ENCODE results near the gene DNAJC22. TPM values are rescaled to one million over a fixed set of nuclear protein-coding genes. Genes with fewer than 3 reads are reported as not detected.

The DNAJC22 gene
- total RNA-seq, 1 experiment from 2014 or later: 0.24 TPM

DNA sequence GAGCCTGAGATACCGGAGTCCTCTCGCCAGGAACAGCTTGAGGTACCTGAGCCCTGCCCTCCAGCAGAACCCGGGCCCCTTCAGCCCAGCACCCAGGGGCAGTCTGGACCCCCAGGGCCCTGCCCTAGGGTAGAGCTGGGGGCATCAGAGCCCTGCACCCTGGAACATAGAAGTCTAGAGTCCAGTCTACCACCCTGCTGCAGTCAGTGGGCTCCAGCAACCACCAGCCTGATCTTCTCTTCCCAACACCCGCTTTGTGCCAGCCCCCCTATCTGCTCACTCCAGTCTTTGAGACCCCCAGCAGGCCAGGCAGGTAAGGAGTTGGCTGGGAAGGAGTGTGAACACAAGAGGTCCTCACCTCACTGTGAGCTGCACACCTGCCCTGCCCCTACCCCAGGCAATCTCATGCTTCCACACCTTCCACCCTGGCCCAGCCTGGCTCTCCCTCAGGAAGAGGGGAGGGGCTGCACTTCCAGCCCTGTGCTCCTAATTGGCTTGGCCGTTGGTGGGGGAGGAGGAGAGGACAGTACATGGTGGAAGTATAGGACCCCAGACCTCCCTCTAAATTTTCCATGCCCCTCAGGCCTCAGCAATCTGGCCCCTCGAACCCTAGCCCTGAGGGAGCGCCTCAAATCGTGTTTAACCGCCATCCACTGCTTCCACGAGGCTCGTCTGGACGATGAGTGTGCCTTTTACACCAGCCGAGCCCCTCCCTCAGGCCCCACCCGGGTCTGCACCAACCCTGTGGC, 15.9 kb upstream of the DNAJC22 start:
- TF ChIP-seq USF2 (CRISPR knock-in tag; IDR thresholded peaks at IDR 0.05): no peak
- TF ChIP-seq NFE2L1 (CRISPR knock-in tag; IDR thresholded peaks at IDR 0.05): no peak
- TF ChIP-seq NFATC4 (CRISPR knock-in tag; IDR thresholded peaks at IDR 0.05): no peak
- no peak for TF ChIP-seq NFYB (CRISPR knock-in tag; conservative IDR thresholded peaks at IDR 0.05; ENCODE audit: low read depth)
- no peak for TF ChIP-seq SP1 (CRISPR knock-in tag; conservative IDR thresholded peaks at IDR 0.05)
- TF ChIP-seq, protein P1, sequence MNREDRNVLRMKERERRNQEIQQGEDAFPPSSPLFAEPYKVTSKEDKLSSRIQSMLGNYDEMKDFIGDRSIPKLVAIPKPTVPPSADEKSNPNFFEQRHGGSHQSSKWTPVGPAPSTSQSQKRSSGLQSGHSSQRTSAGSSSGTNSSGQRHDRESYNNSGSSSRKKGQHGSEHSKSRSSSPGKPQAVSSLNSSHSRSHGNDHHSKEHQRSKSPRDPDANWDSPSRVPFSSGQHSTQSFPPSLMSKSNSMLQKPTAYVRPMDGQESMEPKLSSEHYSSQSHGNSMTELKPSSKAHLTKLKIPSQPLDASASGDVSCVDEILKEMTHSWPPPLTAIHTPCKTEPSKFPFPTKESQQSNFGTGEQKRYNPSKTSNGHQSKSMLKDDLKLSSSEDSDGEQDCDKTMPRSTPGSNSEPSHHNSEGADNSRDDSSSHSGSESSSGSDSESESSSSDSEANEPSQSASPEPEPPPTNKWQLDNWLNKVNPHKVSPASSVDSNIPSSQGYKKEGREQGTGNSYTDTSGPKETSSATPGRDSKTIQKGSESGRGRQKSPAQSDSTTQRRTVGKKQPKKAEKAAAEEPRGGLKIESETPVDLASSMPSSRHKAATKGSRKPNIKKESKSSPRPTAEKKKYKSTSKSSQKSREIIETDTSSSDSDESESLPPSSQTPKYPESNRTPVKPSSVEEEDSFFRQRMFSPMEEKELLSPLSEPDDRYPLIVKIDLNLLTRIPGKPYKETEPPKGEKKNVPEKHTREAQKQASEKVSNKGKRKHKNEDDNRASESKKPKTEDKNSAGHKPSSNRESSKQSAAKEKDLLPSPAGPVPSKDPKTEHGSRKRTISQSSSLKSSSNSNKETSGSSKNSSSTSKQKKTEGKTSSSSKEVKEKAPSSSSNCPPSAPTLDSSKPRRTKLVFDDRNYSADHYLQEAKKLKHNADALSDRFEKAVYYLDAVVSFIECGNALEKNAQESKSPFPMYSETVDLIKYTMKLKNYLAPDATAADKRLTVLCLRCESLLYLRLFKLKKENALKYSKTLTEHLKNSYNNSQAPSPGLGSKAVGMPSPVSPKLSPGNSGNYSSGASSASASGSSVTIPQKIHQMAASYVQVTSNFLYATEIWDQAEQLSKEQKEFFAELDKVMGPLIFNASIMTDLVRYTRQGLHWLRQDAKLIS (CRISPR knock-in tag; IDR thresholded peaks at IDR 0.05; ENCODE audit: borderline replicate concordance): no peak
- TF ChIP-seq, protein P2, sequence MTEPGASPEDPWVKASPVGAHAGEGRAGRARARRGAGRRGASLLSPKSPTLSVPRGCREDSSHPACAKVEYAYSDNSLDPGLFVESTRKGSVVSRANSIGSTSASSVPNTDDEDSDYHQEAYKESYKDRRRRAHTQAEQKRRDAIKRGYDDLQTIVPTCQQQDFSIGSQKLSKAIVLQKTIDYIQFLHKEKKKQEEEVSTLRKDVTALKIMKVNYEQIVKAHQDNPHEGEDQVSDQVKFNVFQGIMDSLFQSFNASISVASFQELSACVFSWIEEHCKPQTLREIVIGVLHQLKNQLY (CRISPR knock-in tag; IDR thresholded peaks at IDR 0.05): no peak
- TF ChIP-seq NR2C2 (CRISPR knock-in tag; IDR thresholded peaks at IDR 0.05): no peak
- TF ChIP-seq CREB1 (CRISPR knock-in tag; IDR thresholded peaks at IDR 0.05): no peak
- no peak for TF ChIP-seq E2F5 (CRISPR knock-in tag; IDR thresholded peaks at IDR 0.05)
- TF ChIP-seq, protein P3, sequence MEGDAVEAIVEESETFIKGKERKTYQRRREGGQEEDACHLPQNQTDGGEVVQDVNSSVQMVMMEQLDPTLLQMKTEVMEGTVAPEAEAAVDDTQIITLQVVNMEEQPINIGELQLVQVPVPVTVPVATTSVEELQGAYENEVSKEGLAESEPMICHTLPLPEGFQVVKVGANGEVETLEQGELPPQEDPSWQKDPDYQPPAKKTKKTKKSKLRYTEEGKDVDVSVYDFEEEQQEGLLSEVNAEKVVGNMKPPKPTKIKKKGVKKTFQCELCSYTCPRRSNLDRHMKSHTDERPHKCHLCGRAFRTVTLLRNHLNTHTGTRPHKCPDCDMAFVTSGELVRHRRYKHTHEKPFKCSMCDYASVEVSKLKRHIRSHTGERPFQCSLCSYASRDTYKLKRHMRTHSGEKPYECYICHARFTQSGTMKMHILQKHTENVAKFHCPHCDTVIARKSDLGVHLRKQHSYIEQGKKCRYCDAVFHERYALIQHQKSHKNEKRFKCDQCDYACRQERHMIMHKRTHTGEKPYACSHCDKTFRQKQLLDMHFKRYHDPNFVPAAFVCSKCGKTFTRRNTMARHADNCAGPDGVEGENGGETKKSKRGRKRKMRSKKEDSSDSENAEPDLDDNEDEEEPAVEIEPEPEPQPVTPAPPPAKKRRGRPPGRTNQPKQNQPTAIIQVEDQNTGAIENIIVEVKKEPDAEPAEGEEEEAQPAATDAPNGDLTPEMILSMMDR (IDR thresholded peaks at IDR 0.05): no peak
- ATAC-seq: no peak
- ChIA-PET POLR2A (interaction anchor here (0.5 to 2.9 kb wide), 8 partner anchors 8 to 1784 kb away, joined by 3 to 19 read pairs (median 4); partner anchors contain the start of genes SPATS2 and TROAP), CTCF (interaction anchor here (0.5 to 6.4 kb wide), 35 partner anchors 9 to 411 kb away, joined by 3 to 234 read pairs (median 5); partner anchors contain the start of genes DNAJC22, KCNH3, PRPH and SPATS2)
- Mint-ChIP-seq H3K4me3 (no peak overlapping the region), H3K27me3 (ENCODE audit: low read depth) (peaks cover 45% of the 10 kb centered on the region), H3K4me1 (peaks cover 20% of the 10 kb centered on the region), H3K36me3 (peaks cover 30% of the 10 kb centered on the region), H3K9me3 (no peaks in the 10 kb centered on the region), H3K27ac (no peak overlapping the region)
- no peak for DNase-seq (ENCODE audit: low spot score)

DNA sequence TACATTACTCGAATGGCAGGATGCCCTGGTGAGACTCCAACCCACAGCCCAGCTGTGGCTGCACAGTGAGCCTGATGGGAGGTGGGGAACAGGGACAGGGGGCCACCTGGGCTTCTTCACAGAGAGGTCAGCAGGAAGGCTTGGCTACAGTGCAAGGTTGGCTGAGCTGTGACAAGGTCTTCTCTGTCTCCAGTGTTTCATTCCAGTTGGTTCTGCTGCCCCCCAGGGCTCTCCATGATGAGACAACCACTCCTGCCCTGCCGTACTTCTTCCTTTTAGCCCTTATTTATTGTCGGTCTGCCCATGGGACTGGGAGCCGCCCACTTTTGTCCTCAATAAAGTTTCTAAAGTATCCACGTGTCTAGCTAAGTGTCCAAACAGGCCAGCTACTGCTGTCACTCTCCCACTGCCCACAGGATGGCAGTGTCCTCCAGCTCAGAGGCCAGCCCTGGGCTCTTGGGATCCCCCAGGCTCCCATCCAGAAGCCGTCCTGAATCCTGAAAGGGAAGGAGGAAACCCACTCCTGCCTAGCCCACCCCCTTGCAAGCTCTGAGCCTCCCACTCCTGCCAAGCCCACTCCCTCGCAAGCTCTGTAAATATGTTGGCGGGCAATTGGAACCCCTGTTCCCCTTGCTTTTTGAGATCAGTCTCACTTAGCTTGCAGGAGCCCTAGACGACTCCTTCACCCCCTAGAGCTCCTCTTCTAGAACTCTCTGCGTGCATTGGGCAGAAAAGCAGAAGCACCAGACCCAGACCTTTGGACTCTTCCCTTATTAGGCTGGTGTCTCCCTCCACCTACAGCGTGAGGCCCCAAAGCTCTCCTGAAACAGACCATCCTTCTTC, 15.1 kb upstream of the DNAJC22 start:
- Mint-ChIP-seq H3K4me1 (peaks cover 20% of the 10 kb centered on the region), H3K36me3 (peaks cover 24% of the 10 kb centered on the region), H3K27ac (no peak overlapping the region), H3K9me3 (no peaks in the 10 kb centered on the region), H3K4me3 (peak overlapping the region; percentile 77; the same call in 1 of the 2 replicates), H3K27me3 (ENCODE audit: low read depth) (peaks cover 52% of the 10 kb centered on the region)
- ChIA-PET CTCF (interaction anchor here (0.5 to 6.4 kb wide), 36 partner anchors 9 to 410 kb away, joined by 3 to 234 read pairs (median 4); partner anchors contain the start of genes DNAJC22, KCNH3, PRPH and SPATS2), POLR2A (interaction anchor here (0.5 to 2.9 kb wide), 6 partner anchors 9 to 35 kb away, joined by 3 to 19 read pairs (median 4); partner anchors contain the start of genes SPATS2 and TROAP)
- DNase-seq (ENCODE audit: low spot score) (peak; percentile 77), ATAC-seq (peak; percentile 76)
- TF ChIP-seq, protein P3 (IDR thresholded peaks at IDR 0.05): peak; percentile 42; the same call in 1 of the 2 replicates
- TF ChIP-seq CREM (CRISPR knock-in tag; IDR thresholded peaks at IDR 0.05) (no peak), FOXP1 (CRISPR knock-in tag; IDR thresholded peaks at IDR 0.05; ENCODE audit: borderline replicate concordance) (no peak), ETV6 (CRISPR knock-in tag; IDR thresholded peaks at IDR 0.05) (peak; percentile 40; the same call in 1 of the 2 replicates), JUN (CRISPR knock-in tag; IDR thresholded peaks at IDR 0.05) (no peak), ZNF219 (CRISPR knock-in tag; IDR thresholded peaks at IDR 0.05; ENCODE audit: borderline replicate concordance) (no peak), NFATC4 (CRISPR knock-in tag; IDR thresholded peaks at IDR 0.05) (no peak), USF2 (CRISPR knock-in tag; IDR thresholded peaks at IDR 0.05) (no peak), SMAD4 (CRISPR knock-in tag; IDR thresholded peaks at IDR 0.05) (no peak)
- TF ChIP-seq, protein P4, sequence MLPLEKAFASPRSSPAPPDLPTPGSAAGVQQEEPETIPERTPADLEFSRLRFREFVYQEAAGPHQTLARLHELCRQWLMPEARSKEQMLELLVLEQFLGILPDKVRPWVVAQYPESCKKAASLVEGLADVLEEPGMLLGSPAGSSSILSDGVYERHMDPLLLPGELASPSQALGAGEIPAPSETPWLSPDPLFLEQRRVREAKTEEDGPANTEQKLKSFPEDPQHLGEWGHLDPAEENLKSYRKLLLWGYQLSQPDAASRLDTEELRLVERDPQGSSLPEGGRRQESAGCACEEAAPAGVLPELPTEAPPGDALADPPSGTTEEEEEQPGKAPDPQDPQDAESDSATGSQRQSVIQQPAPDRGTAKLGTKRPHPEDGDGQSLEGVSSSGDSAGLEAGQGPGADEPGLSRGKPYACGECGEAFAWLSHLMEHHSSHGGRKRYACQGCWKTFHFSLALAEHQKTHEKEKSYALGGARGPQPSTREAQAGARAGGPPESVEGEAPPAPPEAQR (CRISPR knock-in tag; IDR thresholded peaks at IDR 0.05): no peak

All from WTC11 (cell line).